ENCODE results near the gene NBEAL1. TPM values are rescaled to one million over a fixed set of nuclear protein-coding genes. Genes with fewer than 3 reads are reported as not detected.
"Not testable (repeated sequence)": the region's sequence is repeated elsewhere in the genome, so short reads cannot be mapped to it uniquely, and the experiment has no call there.

NBEAL1 gene
- 10.0 TPM for polyA plus RNA-seq (2012; ENCODE audit: missing spikeins)

DNA sequence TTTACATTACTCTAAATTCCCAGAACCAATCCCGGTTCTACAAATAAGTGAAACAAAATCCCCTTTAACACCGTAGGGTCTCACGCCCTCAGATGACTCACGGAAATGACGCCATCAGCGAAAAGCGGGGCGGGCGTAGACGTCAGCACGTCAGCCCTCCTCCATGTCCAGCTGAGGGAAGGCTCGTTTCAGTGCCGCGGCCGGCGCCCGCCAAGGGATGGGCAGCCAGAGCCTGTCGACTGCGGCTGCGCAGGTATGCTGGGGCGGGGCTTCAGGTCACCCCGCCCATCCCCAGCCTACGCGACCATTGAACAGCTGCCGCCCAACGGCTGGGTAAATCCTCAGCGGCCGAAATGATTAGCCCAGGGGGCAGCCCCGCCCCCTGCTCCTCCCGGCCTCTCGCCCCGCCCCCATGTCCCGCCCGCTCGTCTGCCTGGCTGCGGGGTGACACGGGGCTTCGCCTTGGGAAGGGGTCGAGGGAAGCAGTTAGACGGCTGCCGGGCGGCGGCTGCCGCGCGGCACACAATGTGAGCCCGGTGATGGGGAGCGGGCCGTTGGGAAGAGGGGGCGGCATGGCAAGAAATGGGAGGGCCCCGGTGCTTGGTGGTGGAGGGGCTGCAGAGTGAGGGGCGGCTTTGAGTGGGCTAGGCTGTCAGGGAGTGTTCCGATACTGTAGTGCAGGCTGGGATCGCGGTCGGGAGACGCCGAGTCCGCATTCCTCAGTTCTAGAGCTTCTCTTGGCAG lies at the start of gene NBEAL1:
NBEAL1 (plus strand) TSS at position 420 of the 744 bp plus-strand sequence. CDS start 1,510 bp downstream, outside the sequence.
- FAIRE-seq: peak; percentile 100
- no peak for TF ChIP-seq POLR2AphosphoS5 (IDR thresholded peaks at IDR 0.05; ENCODE audit: low read depth, low read length)
- peak; percentile 50; the same call in 1 of the 2 replicates for TF ChIP-seq POLR2A (IDR thresholded peaks at IDR 0.05; ENCODE audit: low read depth, low read length)
- TF ChIP-seq TAF1 (IDR thresholded peaks at IDR 0.05; ENCODE audit: borderline replicate concordance, low read depth, low read length): 0 out of 2 replicates have a peak, but pooled peaks have one; percentile 14
- peak; percentile 75 for DNase-seq (ENCODE audit: insufficient read length)

DNA sequence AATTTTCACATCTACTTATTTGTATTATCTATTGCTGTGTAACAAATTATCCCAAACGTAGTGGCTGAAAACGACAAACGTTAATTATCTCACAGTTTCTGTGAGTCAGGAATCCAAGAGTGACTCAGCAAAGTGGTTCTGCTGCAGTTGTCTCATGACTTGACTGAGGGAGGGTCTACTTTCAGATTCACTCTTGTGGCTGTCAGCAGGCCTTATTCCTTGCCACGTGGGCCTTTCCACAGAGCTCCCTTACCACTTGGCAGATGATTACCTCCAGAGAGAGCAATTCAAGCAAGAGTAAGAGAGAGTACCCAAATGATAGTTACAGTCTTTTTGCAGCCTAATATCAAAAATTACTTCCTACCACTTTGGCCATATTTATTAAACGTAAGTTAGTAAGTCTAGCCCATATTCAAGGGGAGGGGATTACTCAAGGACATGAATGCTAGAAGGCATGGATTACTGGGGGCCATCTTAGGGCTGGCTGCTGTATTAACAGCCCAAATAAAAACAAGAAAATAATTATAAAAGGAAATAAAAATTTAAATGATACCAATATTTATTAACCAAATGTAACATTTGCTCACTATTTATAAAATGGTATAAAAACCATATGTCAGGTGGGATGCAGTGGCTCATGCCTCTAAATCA lies 48.7 kb upstream of the NBEAL1 start:
- peak; percentile 15 for DNase-seq (ENCODE audit: insufficient read length)
- FAIRE-seq: peak; percentile 71

DNA sequence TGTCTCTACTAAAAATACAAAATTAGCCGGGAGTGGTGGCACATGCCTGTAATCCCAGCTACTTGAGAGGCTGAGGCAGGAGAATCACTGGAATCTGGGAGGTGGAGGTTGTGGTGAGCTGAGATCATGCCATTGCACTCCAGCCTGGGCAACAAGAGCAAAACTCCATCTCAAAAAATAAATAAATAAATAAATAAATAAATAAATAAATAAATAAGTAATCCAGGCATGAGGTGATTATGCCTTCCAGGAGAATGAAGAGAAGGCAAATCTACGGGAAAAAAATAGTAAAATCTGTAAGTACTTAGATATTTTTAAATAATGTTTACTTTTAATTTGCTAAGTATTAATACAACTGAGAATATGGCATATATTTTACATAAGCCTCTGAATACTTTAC lies 45.3 kb upstream of the NBEAL1 start:
- not testable (repeated sequence) for DNase-seq (ENCODE audit: insufficient read length); FAIRE-seq

More for the DNA sequence above, 48.7 kb upstream of the NBEAL1 start:
- no peak for TF ChIP-seq TAF1 (IDR thresholded peaks at IDR 0.05; ENCODE audit: borderline replicate concordance, low read depth, low read length)
- TF ChIP-seq POLR2A (IDR thresholded peaks at IDR 0.05; ENCODE audit: low read depth, low read length): no peak
- TF ChIP-seq POLR2AphosphoS5 (IDR thresholded peaks at IDR 0.05; ENCODE audit: low read depth, low read length): no peak

DNA sequence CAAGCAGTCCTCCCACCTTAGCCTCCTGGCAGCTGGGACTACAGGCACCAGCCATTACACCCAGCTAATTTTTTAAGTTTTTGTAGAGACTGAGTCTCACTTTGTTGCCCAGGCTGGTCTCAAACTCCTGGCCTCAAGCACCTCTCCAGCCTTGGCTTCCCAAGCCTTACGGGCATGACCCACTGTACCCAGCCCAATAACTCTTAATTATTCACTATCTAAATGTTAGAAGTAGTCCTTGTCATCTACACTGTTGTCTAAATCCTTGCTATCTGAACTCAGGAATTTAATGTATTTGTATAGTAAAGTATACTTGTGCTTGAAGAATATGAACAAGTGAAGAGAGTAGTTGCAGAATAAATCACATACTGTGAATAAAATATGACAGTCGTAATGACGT lies 37.9 kb upstream of the NBEAL1 start:
- no peak for TF ChIP-seq POLR2A (IDR thresholded peaks at IDR 0.05; ENCODE audit: low read depth, low read length)
- TF ChIP-seq TAF1 (IDR thresholded peaks at IDR 0.05; ENCODE audit: borderline replicate concordance, low read depth, low read length): no peak
- no peak for TF ChIP-seq POLR2AphosphoS5 (IDR thresholded peaks at IDR 0.05; ENCODE audit: low read depth, low read length)
- no peak for FAIRE-seq

DNA sequence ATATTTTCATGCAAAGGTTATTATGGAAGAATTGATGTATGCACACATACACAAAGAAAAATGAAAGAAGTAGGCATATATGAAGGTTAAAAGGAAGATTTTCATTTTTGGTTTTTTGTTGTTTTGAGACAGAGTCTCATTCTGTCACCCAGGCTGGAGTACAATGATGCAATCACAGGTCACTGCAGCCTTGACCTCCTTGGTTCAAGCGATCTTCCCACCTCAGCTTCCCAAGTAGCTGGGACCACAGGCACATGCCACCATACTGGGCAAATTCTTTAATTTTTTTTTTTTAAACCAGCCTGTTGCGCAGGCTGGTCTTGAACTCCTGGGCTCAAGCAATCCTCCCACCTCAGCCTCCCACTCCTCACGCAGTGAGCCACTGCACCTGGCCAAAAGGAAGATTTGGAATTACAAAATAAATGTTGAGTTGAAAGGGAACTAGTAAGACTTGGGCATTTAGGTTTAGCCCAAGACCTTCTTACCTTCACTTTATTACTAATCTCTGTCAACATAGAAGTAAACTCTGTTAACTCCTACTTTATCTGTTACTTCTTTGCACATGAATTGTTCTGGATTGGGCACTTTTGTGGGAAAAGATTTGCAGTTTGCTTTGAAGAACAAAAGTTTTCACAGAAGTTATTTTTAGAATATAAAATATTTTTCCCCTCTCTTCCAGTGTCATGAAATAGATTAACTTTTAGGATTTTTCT lies 31.7 kb upstream of the NBEAL1 start:
- FAIRE-seq (no peak), DNase-seq (ENCODE audit: insufficient read length) (no peak)
- no peak for TF ChIP-seq POLR2A (IDR thresholded peaks at IDR 0.05; ENCODE audit: low read depth, low read length)
- no peak for TF ChIP-seq TAF1 (IDR thresholded peaks at IDR 0.05; ENCODE audit: borderline replicate concordance, low read depth, low read length)
- no peak for TF ChIP-seq POLR2AphosphoS5 (IDR thresholded peaks at IDR 0.05; ENCODE audit: low read depth, low read length)

More for the DNA sequence above, 37.9 kb upstream of the NBEAL1 start:
- no peak for DNase-seq (ENCODE audit: insufficient read length)

DNA sequence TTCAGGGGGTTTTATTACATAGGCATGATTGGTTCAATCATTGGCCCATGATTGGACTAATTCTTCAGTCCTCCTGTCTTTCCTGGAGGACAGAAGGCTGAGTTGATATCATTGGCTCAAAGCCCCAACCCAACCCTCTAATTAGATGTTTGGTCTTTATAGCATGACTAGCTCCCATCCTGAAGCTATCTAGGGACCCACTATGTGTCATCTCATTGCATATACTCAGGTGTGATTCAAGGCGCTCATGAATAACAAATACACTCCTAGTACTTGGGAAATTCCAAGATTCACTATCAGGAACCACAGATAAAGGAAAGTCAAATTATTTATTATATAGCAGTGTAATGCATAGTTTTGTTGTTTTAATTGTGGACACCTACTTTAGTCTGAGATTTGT lies 24.9 kb upstream of the NBEAL1 start:
- TF ChIP-seq POLR2AphosphoS5 (IDR thresholded peaks at IDR 0.05; ENCODE audit: low read depth, low read length) (no peak), POLR2A (IDR thresholded peaks at IDR 0.05; ENCODE audit: low read depth, low read length) (no peak), TAF1 (IDR thresholded peaks at IDR 0.05; ENCODE audit: borderline replicate concordance, low read depth, low read length) (no peak)
- FAIRE-seq: no peak
- no peak for DNase-seq (ENCODE audit: insufficient read length)

DNA sequence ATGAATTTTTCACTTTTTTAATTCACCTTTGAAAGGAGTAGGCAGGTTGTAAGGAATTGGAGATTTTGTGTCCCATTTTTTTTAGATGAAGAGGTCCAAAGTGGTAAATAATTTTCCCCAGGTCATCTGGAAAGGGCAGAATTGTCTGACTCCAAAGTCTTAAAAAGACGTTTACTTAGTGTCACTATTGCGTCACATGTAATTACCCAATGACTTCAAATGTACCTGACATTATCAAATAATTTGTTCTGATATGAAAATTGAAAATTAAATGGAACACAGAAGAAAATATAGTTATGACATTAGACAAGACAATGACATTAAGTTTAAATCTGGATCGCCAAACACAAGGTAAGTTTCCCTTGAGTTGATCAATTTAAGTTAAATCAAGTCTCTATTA lies 24.2 kb upstream of the NBEAL1 start:
- DNase-seq (ENCODE audit: insufficient read length): no peak
- TF ChIP-seq TAF1 (IDR thresholded peaks at IDR 0.05; ENCODE audit: borderline replicate concordance, low read depth, low read length) (no peak), POLR2A (IDR thresholded peaks at IDR 0.05; ENCODE audit: low read depth, low read length) (no peak), POLR2AphosphoS5 (IDR thresholded peaks at IDR 0.05; ENCODE audit: low read depth, low read length) (no peak)
- no peak for FAIRE-seq

DNA sequence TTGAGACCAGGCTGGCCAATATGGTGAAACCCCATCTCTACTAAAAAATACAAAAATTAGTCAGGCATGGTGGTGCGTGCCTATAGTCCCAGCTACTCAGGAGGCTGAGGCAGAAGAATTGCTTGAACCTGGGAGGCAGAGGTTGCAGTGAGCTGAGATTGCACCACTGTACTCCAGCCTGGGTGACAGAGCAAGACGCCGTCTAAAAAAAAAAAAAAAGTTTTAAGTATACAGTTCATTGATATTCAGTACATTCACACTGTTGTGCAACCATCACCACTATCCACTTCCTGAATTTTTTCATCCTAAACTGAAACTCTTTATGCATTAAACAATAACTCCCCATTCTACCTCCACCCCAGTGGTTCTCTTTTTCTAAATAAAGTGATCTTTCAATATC lies 17.6 kb upstream of the NBEAL1 start:
- DNase-seq (ENCODE audit: insufficient read length); FAIRE-seq: not testable (repeated sequence)

DNA sequence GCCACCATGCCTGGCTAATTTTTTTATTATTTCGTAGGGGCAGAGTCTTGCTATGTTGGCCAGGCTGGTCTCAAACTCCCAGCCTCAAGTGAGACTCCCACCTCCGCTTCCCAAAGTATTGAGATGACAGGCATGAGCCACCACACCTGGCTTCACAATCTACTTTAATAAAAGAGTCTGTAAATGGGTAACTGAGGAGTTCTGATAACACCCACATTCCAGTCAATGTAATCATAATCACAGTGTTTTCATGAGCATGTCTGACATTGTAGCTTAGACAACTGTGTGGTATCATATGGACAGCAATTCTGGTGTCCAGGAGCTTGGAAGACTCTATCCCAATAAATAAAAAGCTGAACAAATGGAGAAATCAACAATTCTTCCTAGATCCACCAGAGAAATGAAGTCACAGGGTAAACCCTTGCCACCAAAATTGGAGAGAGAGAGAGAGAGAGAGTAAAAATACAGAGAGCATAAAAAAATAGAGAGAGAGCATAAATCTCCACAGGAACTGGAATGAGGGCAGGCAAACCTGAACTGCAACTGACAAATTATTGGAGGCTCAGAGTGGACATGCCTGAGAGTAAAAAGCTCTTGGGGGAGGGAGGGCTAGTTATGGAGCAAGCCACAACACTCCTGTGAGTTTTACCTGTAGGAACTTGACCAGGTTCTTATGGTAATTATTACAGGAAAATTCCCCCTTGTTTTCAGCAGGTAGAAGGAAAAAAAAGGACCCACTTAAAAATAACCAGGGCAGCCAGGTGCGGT lies 12.4 kb upstream of the NBEAL1 start:
- FAIRE-seq: no peak
- TF ChIP-seq TAF1 (IDR thresholded peaks at IDR 0.05; ENCODE audit: borderline replicate concordance, low read depth, low read length): no peak
- TF ChIP-seq POLR2AphosphoS5 (IDR thresholded peaks at IDR 0.05; ENCODE audit: low read depth, low read length): no peak
- TF ChIP-seq POLR2A (IDR thresholded peaks at IDR 0.05; ENCODE audit: low read depth, low read length): no peak
- no peak for DNase-seq (ENCODE audit: insufficient read length)

DNA sequence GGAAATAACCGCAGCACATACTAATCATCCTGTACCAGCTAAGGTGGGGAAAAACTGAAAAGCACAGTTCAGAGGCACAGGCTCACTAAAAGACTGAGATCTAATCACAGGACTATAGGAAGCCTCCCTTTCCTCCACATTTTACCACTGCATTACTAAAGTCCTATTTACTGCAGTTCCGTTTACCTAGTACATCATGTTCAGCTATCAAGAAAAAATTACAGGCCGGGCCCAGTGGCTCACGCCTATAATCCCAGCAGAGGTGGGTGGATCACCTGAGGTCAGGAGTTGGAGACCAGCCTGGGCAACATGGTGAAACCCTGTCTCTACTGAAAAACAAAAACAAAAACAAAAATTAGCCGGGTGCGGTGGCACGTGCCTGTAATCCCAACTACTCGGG lies 11.0 kb upstream of the NBEAL1 start:
- FAIRE-seq (no peak), DNase-seq (ENCODE audit: insufficient read length) (no peak)
- no peak for TF ChIP-seq POLR2A (IDR thresholded peaks at IDR 0.05; ENCODE audit: low read depth, low read length)
- no peak for TF ChIP-seq TAF1 (IDR thresholded peaks at IDR 0.05; ENCODE audit: borderline replicate concordance, low read depth, low read length)
- TF ChIP-seq POLR2AphosphoS5 (IDR thresholded peaks at IDR 0.05; ENCODE audit: low read depth, low read length): no peak

DNA sequence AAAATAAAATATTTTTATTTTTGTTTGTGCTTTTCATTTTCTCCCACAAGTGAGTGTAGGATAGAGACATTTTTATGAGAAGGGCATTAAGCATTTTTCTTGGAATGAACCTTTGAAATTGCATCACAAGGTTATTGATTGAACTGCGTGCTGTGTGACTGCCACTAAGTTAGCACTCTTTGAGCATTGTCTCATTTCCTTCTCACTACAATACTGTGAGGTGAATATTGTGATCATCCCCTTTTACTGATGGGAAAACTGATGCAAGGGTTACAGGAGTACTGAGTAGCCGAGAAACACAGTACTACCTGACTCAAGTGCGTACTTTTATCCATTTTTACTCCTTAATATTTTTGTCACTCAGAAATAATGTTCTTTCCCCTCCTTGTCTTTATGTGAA lies 2.0 kb downstream of the NBEAL1 start:
- peak; percentile 70 for FAIRE-seq
- no peak for TF ChIP-seq TAF1 (IDR thresholded peaks at IDR 0.05; ENCODE audit: borderline replicate concordance, low read depth, low read length)
- TF ChIP-seq POLR2A (IDR thresholded peaks at IDR 0.05; ENCODE audit: low read depth, low read length): no peak
- no peak for TF ChIP-seq POLR2AphosphoS5 (IDR thresholded peaks at IDR 0.05; ENCODE audit: low read depth, low read length)
- DNase-seq (ENCODE audit: insufficient read length): no peak

All from GM12892 (cell line).